Activated T-cell treated with anti-CD3 and anti-CD28 coated beads, Interleukin-2, amount 50 U/mL, for 24 hours (primary cell): ENCODE results near the gene STAT4.

Source experiments
- DNase-seq: peaks from one replicate; pipeline ENCODE4 v3.0.0-alpha.2; 2020
- H3K27ac Mint-ChIP-seq: 2 replicates; pipeline ENCODE4 v1.8.0; 2020; ENCODE audit warnings: mild to moderate bottlenecking, mixed read lengths
- H3K27me3 Mint-ChIP-seq: 2 replicates; pipeline ENCODE4 v1.8.0; 2020; ENCODE audit warnings: mixed read lengths
- H3K36me3 Mint-ChIP-seq: 2 replicates; pipeline ENCODE4 v1.8.0; 2020; ENCODE audit warnings: low read depth, mixed read lengths
- H3K4me1 Mint-ChIP-seq: 2 replicates; pipeline ENCODE4 v1.8.0; 2020; ENCODE audit warnings: low read depth, mixed read lengths
- H3K4me3 Mint-ChIP-seq: 2 replicates; pipeline ENCODE4 v1.8.0; 2020; ENCODE audit warnings: mild to moderate bottlenecking, moderate library complexity, mixed read lengths
- H3K9me3 Mint-ChIP-seq: 2 replicates; pipeline ENCODE4 v1.8.0; 2020; ENCODE audit warnings: mixed read lengths

The STAT4 gene

GRCh38 chr2:191109888-191110287 lies 40.9 kb downstream of the STAT4 start:
- no peak for DNase-seq
- peak overlapping the region; percentile 90 for H3K27ac Mint-ChIP-seq
- H3K27me3 Mint-ChIP-seq, result no peaks in the 10 kb centered on the region
- H3K4me1 Mint-ChIP-seq, result peaks cover 87% of the 10 kb centered on the region
- H3K9me3 Mint-ChIP-seq, result no peaks in the 10 kb centered on the region
- H3K4me3 Mint-ChIP-seq, result peak overlapping the region; percentile 48
- H3K36me3 Mint-ChIP-seq, result peaks cover 51% of the 10 kb centered on the region

GRCh38 chr2:191108331-191108730 lies 42.5 kb downstream of the STAT4 start:
- H3K36me3 Mint-ChIP-seq, result peaks cover 49% of the 10 kb centered on the region
- H3K4me1 Mint-ChIP-seq, result peaks cover 86% of the 10 kb centered on the region
- peak overlapping the region; percentile 40 for H3K4me3 Mint-ChIP-seq
- no peaks in the 10 kb centered on the region for H3K9me3 Mint-ChIP-seq
- no peak for DNase-seq
- no peaks in the 10 kb centered on the region for H3K27me3 Mint-ChIP-seq
- H3K27ac Mint-ChIP-seq, result peak overlapping the region; percentile 90

- H3K27me3 Mint-ChIP-seq, result no peaks in the 10 kb centered on the region
- H3K9me3 Mint-ChIP-seq, result no peaks in the 10 kb centered on the region
- H3K36me3 Mint-ChIP-seq, result peaks cover 54% of the 10 kb centered on the region
- H3K27ac Mint-ChIP-seq, result peak overlapping the region; percentile 85
- no peak for DNase-seq
- peaks cover 84% of the 10 kb centered on the region for H3K4me1 Mint-ChIP-seq
- no peak overlapping the region for H3K4me3 Mint-ChIP-seq
Measured at GRCh38 chr2:191105082-191105481, 45.7 kb downstream of the STAT4 start.

GRCh38 chr2:191103774-191104173 lies 47.0 kb downstream of the STAT4 start:
- no peaks in the 10 kb centered on the region for H3K27me3 Mint-ChIP-seq
- H3K27ac Mint-ChIP-seq, result peak overlapping the region; percentile 72
- DNase-seq, result no peak
- H3K9me3 Mint-ChIP-seq, result no peaks in the 10 kb centered on the region
- no peak overlapping the region for H3K4me3 Mint-ChIP-seq
- peaks cover 58% of the 10 kb centered on the region for H3K36me3 Mint-ChIP-seq
- H3K4me1 Mint-ChIP-seq, result peaks cover 79% of the 10 kb centered on the region

- peak overlapping the region; percentile 71 for H3K27ac Mint-ChIP-seq
- peaks cover 61% of the 10 kb centered on the region for H3K36me3 Mint-ChIP-seq
- peaks cover 77% of the 10 kb centered on the region for H3K4me1 Mint-ChIP-seq
- no peak overlapping the region for H3K4me3 Mint-ChIP-seq
- DNase-seq, result no peak
- peaks cover 11% of the 10 kb centered on the region for H3K9me3 Mint-ChIP-seq
- H3K27me3 Mint-ChIP-seq, result no peaks in the 10 kb centered on the region
Measured at GRCh38 chr2:191100216-191100615, 50.6 kb downstream of the STAT4 start.

- H3K4me3 Mint-ChIP-seq, result no peak overlapping the region
- DNase-seq, result no peak
- peaks cover 41% of the 10 kb centered on the region for H3K4me1 Mint-ChIP-seq
- peaks cover 14% of the 10 kb centered on the region for H3K9me3 Mint-ChIP-seq
- no peak overlapping the region for H3K27ac Mint-ChIP-seq
- peaks cover 67% of the 10 kb centered on the region for H3K36me3 Mint-ChIP-seq
- no peaks in the 10 kb centered on the region for H3K27me3 Mint-ChIP-seq
Measured at GRCh38 chr2:191087311-191087710, 63.5 kb downstream of the STAT4 start.

GRCh38 chr2:191086706-191087105 lies 64.1 kb downstream of the STAT4 start:
- no peak overlapping the region for H3K4me3 Mint-ChIP-seq
- DNase-seq, result no peak
- H3K27ac Mint-ChIP-seq, result no peak overlapping the region
- peaks cover 19% of the 10 kb centered on the region for H3K9me3 Mint-ChIP-seq
- H3K36me3 Mint-ChIP-seq, result peaks cover 71% of the 10 kb centered on the region
- H3K4me1 Mint-ChIP-seq, result peaks cover 43% of the 10 kb centered on the region
- H3K27me3 Mint-ChIP-seq, result no peaks in the 10 kb centered on the region

- no peak overlapping the region for H3K27ac Mint-ChIP-seq
- H3K4me1 Mint-ChIP-seq, result peaks cover 44% of the 10 kb centered on the region
- H3K36me3 Mint-ChIP-seq, result peaks cover 72% of the 10 kb centered on the region
- peaks cover 24% of the 10 kb centered on the region for H3K9me3 Mint-ChIP-seq
- no peak for DNase-seq
- H3K27me3 Mint-ChIP-seq, result no peaks in the 10 kb centered on the region
- H3K4me3 Mint-ChIP-seq, result no peak overlapping the region
Measured at GRCh38 chr2:191083540-191083939, 67.3 kb downstream of the STAT4 start.

GRCh38 chr2:191082321-191082720 lies 68.5 kb downstream of the STAT4 start:
- Mint-ChIP-seq H3K27ac (no peak overlapping the region), H3K4me3 (no peak overlapping the region), H3K27me3 (no peaks in the 10 kb centered on the region), H3K9me3 (peaks cover 21% of the 10 kb centered on the region), H3K4me1 (peaks cover 43% of the 10 kb centered on the region), H3K36me3 (peaks cover 70% of the 10 kb centered on the region)
- no peak for DNase-seq

- Mint-ChIP-seq H3K4me3 (no peak overlapping the region), H3K36me3 (peaks cover 69% of the 10 kb centered on the region), H3K27ac (no peak overlapping the region), H3K27me3 (no peaks in the 10 kb centered on the region), H3K9me3 (peaks cover 14% of the 10 kb centered on the region), H3K4me1 (peaks cover 48% of the 10 kb centered on the region)
- DNase-seq, result no peak
Measured at GRCh38 chr2:191081411-191082155, 69.2 kb downstream of the STAT4 start.

- Mint-ChIP-seq H3K4me1 (peaks cover 50% of the 10 kb centered on the region), H3K36me3 (peaks cover 76% of the 10 kb centered on the region), H3K9me3 (peaks cover 10% of the 10 kb centered on the region), H3K4me3 (peak overlapping the region; percentile 69), H3K27ac (peak overlapping the region; percentile 87), H3K27me3 (no peaks in the 10 kb centered on the region)
- no peak for DNase-seq
Measured at GRCh38 chr2:191078165-191078867, 72.5 kb downstream of the STAT4 start.

GRCh38 chr2:191070276-191070675 lies 80.5 kb downstream of the STAT4 start:
- Mint-ChIP-seq H3K27me3 (no peaks in the 10 kb centered on the region), H3K4me1 (peaks cover 55% of the 10 kb centered on the region), H3K36me3 (peaks cover 76% of the 10 kb centered on the region), H3K27ac (peak overlapping the region; percentile 83), H3K4me3 (no peak overlapping the region), H3K9me3 (no peaks in the 10 kb centered on the region)
- no peak for DNase-seq

GRCh38 chr2:191069606-191070005 lies 81.2 kb downstream of the STAT4 start:
- peak overlapping the region; percentile 70 for H3K27ac Mint-ChIP-seq
- H3K9me3 Mint-ChIP-seq, result no peaks in the 10 kb centered on the region
- peaks cover 73% of the 10 kb centered on the region for H3K36me3 Mint-ChIP-seq
- DNase-seq, result no peak
- H3K4me1 Mint-ChIP-seq, result peaks cover 60% of the 10 kb centered on the region
- H3K4me3 Mint-ChIP-seq, result no peak overlapping the region
- H3K27me3 Mint-ChIP-seq, result no peaks in the 10 kb centered on the region

GRCh38 chr2:191066919-191067233 lies 83.9 kb downstream of the STAT4 start:
- H3K4me3 Mint-ChIP-seq, result peak overlapping the region; percentile 70
- H3K4me1 Mint-ChIP-seq, result peaks cover 82% of the 10 kb centered on the region
- peak overlapping the region; percentile 75 for H3K27ac Mint-ChIP-seq

GRCh38 chr2:191066197-191066918 lies 84.4 kb downstream of the STAT4 start:
- Mint-ChIP-seq H3K27me3 (no peaks in the 10 kb centered on the region), H3K27ac (peak overlapping the region; percentile 75), H3K9me3 (no peaks in the 10 kb centered on the region), H3K4me3 (peak overlapping the region; percentile 70), H3K4me1 (peaks cover 82% of the 10 kb centered on the region), H3K36me3 (peaks cover 68% of the 10 kb centered on the region)
- no peak for DNase-seq

More at GRCh38 chr2:191066919-191067233, 83.9 kb downstream of the STAT4 start:
- H3K27me3 Mint-ChIP-seq, result no peaks in the 10 kb centered on the region
- no peak for DNase-seq
- H3K36me3 Mint-ChIP-seq, result peaks cover 68% of the 10 kb centered on the region
- H3K9me3 Mint-ChIP-seq, result no peaks in the 10 kb centered on the region
